ENCODE data around the gene FBRSL1.

GRCh38 chr12:132481771-132482745 lies 7.9 kb upstream of the FBRSL1 start:
- TF ChIP-seq CTCF (IDR thresholded peaks at IDR 0.05) (no peak), POLR2A (IDR thresholded peaks at IDR 0.05) (no peak), EP300 (IDR thresholded peaks at IDR 0.05) (no peak)
